Activated naive CD4-positive, alpha-beta T cell (primary cell): ENCODE measurements around the gene ARRB1.

Experiments used
- DNase-seq, 4 experiments: peaks; one replicate each; lab custom pipeline; 2025; lab: John Stamatoyannopoulos, UW

Gene ARRB1

GRCh38 chr11:75233754-75234172 is 117.7 kb downstream of the ARRB1 start:
- no peak for DNase-seq

GRCh38 chr11:75230621-75231020 is 120.8 kb downstream of the ARRB1 start:
- no peak for DNase-seq

GRCh38 chr11:75229466-75229865 is 122.0 kb downstream of the ARRB1 start:
- no peak for DNase-seq

DNA sequence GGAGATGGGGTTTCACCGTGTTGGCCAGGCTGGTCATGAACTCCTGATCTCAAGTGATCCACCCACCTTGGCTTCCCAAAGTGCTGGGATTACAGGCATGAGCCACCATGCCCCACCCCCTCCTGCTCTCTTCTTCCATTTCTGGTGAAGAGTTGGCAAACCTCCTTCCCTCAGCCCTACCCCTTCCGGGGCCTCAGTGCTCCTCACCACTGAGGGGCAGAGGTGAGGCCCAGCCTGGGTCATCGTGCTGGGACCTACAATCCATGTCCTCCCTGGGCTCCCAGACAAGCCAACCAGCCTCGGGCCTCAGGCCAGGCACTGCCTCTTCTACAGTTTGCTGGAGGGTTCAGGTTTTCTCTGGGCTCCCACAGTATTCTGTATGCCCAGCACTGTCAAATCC is 125.7 kb downstream of the ARRB1 start:
- no peak for DNase-seq

GRCh38 chr11:75223954-75224643 is 127.4 kb downstream of the ARRB1 start:
- DNase-seq = no peak

- no peak for DNase-seq
These were observed 131.6 kb downstream of the ARRB1 start for GRCh38 chr11:75219869-75220268.

DNA sequence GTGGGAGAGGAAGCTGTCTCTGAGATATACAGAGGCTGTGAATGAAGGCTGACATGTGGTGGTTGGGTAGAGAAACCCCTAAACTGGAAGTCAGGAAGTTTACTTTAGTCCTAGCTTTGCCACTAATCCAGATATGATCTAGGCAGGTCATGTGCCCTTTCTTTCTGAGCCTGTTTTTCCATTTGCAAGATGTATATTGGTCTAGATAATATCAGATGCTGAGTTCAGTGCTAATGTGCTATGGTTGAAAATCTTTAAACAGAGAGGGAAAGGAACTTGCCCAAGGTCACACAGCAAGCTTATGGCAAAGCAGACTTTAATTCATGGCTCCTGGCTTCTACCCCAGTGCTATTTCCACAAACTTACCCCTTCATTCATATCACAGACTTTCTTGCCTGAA is 136.6 kb downstream of the ARRB1 start:
- DNase-seq = no peak

GRCh38 chr11:75214411-75214821 is 137.0 kb downstream of the ARRB1 start:
- peak; percentile 25 to 71 (median 64) for DNase-seq
